Keratinocyte (primary cell): ENCODE data around the gene CFAP299.

Experiments used
- EZH2 ChIP-seq: IDR thresholded peaks from one replicate; pipeline ENCODE4 v1.6.1; 2012; ENCODE audit warnings: inconsistent platforms, mild to moderate bottlenecking, low read length, moderate library complexity
- TF ChIP-seq, protein P1 (sequence below), 3 experiments: IDR thresholded peaks in 1 of 3; conservative IDR thresholded peaks in 1 of 3; optimal IDR thresholded peaks in 1 of 3; 2 replicates in 2 of 3; 3 replicates in 1 of 3; pipeline versions ENCODE3 to v1.5.1; 2011; ENCODE audit warnings: low read length in 3 of 3, mild to moderate bottlenecking in 3 of 3, moderate library complexity in 2 of 3, control low read depth in 1 of 3, inconsistent platforms in 1 of 3; ENCODE audit not compliant: insufficient read depth in 2 of 3; ENCODE audit errors: extremely low read depth in 1 of 3

DNA sequence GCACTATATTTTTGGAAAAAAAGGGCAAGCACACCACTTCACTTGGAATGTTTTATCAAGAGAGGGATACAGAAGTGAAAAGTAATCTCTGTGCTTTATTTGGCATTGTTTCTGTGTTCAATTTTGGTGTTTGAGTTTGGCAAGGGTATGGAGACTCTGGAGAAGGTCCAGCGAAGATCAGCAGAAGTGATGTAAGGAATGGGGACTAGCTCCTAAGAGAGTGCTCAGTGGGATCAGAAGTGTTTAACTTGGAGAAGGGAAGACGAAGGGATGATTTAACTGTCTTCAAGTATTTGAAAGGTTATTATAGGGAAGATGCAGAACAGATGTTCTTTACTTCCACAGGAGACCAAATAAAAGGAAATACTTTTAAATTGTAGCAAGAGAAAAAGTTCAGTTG is 74.3 kb downstream of the CFAP299 start:
- TF ChIP-seq, protein P1, sequence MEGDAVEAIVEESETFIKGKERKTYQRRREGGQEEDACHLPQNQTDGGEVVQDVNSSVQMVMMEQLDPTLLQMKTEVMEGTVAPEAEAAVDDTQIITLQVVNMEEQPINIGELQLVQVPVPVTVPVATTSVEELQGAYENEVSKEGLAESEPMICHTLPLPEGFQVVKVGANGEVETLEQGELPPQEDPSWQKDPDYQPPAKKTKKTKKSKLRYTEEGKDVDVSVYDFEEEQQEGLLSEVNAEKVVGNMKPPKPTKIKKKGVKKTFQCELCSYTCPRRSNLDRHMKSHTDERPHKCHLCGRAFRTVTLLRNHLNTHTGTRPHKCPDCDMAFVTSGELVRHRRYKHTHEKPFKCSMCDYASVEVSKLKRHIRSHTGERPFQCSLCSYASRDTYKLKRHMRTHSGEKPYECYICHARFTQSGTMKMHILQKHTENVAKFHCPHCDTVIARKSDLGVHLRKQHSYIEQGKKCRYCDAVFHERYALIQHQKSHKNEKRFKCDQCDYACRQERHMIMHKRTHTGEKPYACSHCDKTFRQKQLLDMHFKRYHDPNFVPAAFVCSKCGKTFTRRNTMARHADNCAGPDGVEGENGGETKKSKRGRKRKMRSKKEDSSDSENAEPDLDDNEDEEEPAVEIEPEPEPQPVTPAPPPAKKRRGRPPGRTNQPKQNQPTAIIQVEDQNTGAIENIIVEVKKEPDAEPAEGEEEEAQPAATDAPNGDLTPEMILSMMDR (optimal IDR thresholded peaks at IDR 0.05 in 1 of 3, IDR thresholded peaks at IDR 0.05 in 1 of 3, conservative IDR thresholded peaks at IDR 0.05 in 1 of 3; ENCODE audit: extremely low read depth in 1 of 3, insufficient read depth in 2 of 3, low read length in 3 of 3) = no peak
- no peak for TF ChIP-seq EZH2
